Spleen (tissue), 7 donors: ENCODE data around the gene EDEM1.
"Not testable (repeated sequence)": the region's sequence is repeated elsewhere in the genome, so short reads cannot be mapped to it uniquely, and the experiment has no call there.

Source experiments
- POLR2A ChIP-seq, 3 donors: fragments of 450-650 bp; IDR thresholded peaks; one replicate each; pipeline ENCODE4 v1.5.1; 2017; ENCODE audit warnings: antibody characterized with exemption in 3 of 3, mild to moderate bottlenecking in 1 of 3
- TF ChIP-seq, protein P1 (sequence below), 11 experiments: fragments of 200-600 bp in 7 of 11; fragments of 450-650 bp in 4 of 11; sonication (generic) in 4 of 11; IDR thresholded peaks in 8 of 11; conservative IDR thresholded peaks in 3 of 11; 1 replicate in 7 of 11; 2 replicates in 4 of 11; pipeline versions ENCODE4 v1.4.0 to v1.8.0; 2016 to 2021; ENCODE audit warnings: antibody characterized with exemption in 11 of 11, inconsistent platforms in 4 of 11, mild to moderate bottlenecking in 1 of 11
- donor health status: DM: no; HTN: no; CAD: no; lungs with moderate emphysema.
- donor health status: DM: no; HTN: no; CAD: no.
- donor health status: DM: no; HTN: no; CAD: no.

- TF ChIP-seq POLR2A (IDR thresholded peaks at IDR 0.05) = not testable (repeated sequence)
- TF ChIP-seq, protein P1, sequence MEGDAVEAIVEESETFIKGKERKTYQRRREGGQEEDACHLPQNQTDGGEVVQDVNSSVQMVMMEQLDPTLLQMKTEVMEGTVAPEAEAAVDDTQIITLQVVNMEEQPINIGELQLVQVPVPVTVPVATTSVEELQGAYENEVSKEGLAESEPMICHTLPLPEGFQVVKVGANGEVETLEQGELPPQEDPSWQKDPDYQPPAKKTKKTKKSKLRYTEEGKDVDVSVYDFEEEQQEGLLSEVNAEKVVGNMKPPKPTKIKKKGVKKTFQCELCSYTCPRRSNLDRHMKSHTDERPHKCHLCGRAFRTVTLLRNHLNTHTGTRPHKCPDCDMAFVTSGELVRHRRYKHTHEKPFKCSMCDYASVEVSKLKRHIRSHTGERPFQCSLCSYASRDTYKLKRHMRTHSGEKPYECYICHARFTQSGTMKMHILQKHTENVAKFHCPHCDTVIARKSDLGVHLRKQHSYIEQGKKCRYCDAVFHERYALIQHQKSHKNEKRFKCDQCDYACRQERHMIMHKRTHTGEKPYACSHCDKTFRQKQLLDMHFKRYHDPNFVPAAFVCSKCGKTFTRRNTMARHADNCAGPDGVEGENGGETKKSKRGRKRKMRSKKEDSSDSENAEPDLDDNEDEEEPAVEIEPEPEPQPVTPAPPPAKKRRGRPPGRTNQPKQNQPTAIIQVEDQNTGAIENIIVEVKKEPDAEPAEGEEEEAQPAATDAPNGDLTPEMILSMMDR (IDR thresholded peaks at IDR 0.05 in 8 of 11, conservative IDR thresholded peaks at IDR 0.05 in 3 of 11) = not testable (repeated sequence)
Observed at GRCh38 chr3:5179036-5179435, 8.5 kb upstream of the EDEM1 start.
